Mesothelial cell of epicardium (in vitro differentiated cells): ENCODE measurements around the gene SMOC1. TPM values are rescaled to one million over a fixed set of nuclear protein-coding genes. Genes with fewer than 3 reads are reported as not detected.

Source experiments
- DNase-seq, 2 experiments: peaks; one replicate each; pipeline ENCODE4 v3.0.0; 2021; ENCODE audit warnings: low spot score in 2 of 2; ENCODE audit not compliant: unreplicated experiment in 2 of 2
- H3K27ac Mint-ChIP-seq: 2 replicates; pipeline ENCODE4 v1.8.0; 2021; ENCODE audit warnings: mixed read lengths
- H3K27me3 Mint-ChIP-seq: 2 replicates; pipeline ENCODE4 v1.8.0; 2021; ENCODE audit warnings: low read depth, mixed read lengths
- H3K36me3 Mint-ChIP-seq: 2 replicates; pipeline ENCODE4 v1.8.0; 2021; ENCODE audit warnings: mixed read lengths
- H3K4me1 Mint-ChIP-seq: 2 replicates; pipeline ENCODE4 v1.8.0; 2021; ENCODE audit warnings: mixed read lengths
- H3K4me3 Mint-ChIP-seq: 2 replicates; pipeline ENCODE4 v1.8.0; 2021; ENCODE audit warnings: mild to moderate bottlenecking, moderate library complexity, mixed read lengths
- H3K9me3 Mint-ChIP-seq: 2 replicates; pipeline ENCODE4 v1.8.0; 2021; ENCODE audit warnings: mixed read lengths
- total RNA-seq: library from RNA; stranded (reverse); gene quantifications from 3 replicates; pipeline ENCODE4 v1.2.1, GENCODE V29; 2021
- TF ChIP-seq, protein P1 (sequence below): fragments of 200-600 bp; sonication (generic); IDR thresholded peaks from one replicate; pipeline ENCODE4 v1.5.0; 2021; ENCODE audit warnings: antibody characterized with exemption; ENCODE audit not compliant: unreplicated experiment

SMOC1 gene
- total RNA-seq, 1 donor from 2014 or later: 1.5 TPM

DNA sequence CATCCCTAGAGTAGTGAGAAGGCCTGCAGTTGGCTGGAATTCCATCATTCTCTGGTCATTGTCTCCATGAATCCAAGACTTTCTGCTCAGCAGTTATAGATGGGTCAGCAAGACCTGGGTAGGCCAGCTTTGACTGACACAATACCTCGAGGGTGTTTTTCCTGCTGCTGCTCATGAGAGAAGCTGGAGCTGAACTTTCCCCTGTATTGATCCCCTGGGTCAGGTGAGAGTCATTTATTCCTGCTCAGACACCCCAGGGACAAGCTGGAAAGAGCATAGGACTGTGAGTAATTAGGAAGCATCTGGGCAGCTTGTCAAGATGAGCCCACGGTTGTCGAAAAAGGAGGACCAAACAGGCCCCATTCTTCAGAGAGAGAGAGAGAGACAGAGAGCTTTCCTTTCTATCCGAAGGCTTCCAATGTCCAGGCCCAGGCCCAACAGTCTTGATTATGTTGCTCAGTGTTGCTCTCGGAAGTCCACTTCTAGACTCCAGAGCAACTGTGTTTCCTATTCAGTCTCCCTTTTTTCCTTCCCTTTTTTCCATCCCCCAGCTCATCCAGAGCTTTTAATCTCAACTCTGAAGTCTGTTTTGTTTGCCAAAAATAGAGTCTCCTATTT is 178.4 kb downstream of the SMOC1 start:
- DNase-seq: no peak
- Mint-ChIP-seq H3K27ac (no peak overlapping the region), H3K9me3 (no peaks in the 10 kb centered on the region), H3K4me1 (no peaks in the 10 kb centered on the region), H3K27me3 (peaks cover 56% of the 10 kb centered on the region), H3K4me3 (no peak overlapping the region), H3K36me3 (no peaks in the 10 kb centered on the region)
- TF ChIP-seq, protein P1, sequence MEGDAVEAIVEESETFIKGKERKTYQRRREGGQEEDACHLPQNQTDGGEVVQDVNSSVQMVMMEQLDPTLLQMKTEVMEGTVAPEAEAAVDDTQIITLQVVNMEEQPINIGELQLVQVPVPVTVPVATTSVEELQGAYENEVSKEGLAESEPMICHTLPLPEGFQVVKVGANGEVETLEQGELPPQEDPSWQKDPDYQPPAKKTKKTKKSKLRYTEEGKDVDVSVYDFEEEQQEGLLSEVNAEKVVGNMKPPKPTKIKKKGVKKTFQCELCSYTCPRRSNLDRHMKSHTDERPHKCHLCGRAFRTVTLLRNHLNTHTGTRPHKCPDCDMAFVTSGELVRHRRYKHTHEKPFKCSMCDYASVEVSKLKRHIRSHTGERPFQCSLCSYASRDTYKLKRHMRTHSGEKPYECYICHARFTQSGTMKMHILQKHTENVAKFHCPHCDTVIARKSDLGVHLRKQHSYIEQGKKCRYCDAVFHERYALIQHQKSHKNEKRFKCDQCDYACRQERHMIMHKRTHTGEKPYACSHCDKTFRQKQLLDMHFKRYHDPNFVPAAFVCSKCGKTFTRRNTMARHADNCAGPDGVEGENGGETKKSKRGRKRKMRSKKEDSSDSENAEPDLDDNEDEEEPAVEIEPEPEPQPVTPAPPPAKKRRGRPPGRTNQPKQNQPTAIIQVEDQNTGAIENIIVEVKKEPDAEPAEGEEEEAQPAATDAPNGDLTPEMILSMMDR: no peak

DNA sequence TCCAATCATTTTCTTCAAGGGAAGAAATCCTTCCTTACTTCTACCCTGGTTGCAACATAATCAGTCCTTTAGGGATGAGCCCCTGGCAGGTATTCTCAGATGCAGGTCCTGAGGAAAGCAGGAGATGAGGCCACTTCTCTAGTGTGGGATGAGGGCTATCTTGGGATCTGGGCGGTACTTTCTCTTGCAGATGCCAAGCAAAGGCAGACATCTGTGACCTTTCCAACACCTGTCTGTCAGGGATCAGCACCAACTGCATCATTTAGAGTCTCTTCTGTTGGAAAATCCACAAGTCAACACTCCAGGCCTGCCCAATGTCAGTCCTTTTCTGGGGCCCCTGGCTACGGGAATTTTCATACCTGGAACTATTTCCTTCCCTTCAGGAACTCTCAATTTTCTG is 180.3 kb downstream of the SMOC1 start:
- no peaks in the 10 kb centered on the region for H3K9me3 Mint-ChIP-seq
- peaks cover 55% of the 10 kb centered on the region for H3K27me3 Mint-ChIP-seq
- H3K4me1 Mint-ChIP-seq: no peaks in the 10 kb centered on the region
- no peak overlapping the region for H3K27ac Mint-ChIP-seq
- DNase-seq: no peak
- TF ChIP-seq, protein P1: no peak
- no peaks in the 10 kb centered on the region for H3K36me3 Mint-ChIP-seq
- H3K4me3 Mint-ChIP-seq: no peak overlapping the region

DNA sequence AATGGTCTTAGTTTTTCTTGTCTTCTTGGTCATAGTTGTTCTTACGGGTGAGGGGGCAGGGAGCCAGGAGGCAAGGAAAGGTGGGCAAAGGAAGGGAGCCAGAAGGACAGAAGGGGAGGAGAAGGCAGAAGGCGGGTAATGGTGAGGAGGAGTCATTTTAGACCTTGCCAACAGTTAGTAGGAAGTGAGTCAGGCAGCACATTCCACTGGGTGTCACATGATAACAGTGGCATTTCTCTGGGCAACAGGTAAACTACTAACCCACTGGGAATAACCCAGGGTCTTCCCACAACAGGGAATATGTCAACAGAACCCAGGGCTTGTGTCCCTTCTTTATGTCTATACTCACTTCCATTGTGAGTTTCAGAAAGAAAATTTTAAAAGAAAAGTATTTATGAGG is 181.9 kb downstream of the SMOC1 start:
- H3K4me3 Mint-ChIP-seq: no peak overlapping the region
- DNase-seq: no peak

DNA sequence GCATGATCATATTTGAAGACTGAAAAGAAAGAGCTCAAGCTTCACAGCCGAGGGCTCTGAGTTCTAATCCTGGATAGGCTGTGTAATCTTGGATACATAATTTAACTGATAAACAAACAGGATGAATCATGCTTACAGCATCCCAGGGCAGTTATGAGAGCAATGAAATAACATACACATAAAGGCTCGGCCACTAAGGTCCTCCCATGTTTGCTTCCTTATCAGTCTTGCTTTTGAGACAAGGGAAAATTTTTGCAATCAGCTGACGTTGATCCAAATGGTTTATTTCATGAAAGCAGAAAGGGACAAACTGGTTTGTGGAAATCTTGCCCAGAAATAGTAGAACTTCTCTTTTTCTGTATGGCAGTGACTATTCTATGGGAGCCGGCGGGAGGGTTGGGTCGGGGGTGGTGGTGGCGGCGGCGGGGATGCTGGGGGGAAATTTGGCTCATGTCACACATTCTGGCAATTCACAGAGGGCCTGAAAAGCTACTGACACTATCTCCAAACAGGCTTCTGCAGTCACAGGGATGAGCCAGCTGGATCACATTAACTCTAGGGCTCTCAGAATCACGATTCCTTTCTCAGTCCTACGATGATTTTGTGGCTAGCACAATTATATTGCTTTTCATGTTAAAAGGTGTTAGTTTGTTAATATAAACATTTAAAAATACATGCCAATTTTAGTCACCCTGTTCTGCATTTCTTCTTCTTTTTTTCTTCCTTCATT is 185.1 kb downstream of the SMOC1 start:
- Mint-ChIP-seq H3K4me3 (no peak overlapping the region), H3K36me3 (no peaks in the 10 kb centered on the region), H3K27me3 (peaks cover 56% of the 10 kb centered on the region), H3K9me3 (no peaks in the 10 kb centered on the region), H3K4me1 (no peaks in the 10 kb centered on the region), H3K27ac (no peak overlapping the region)
- TF ChIP-seq, protein P1: no peak
- no peak for DNase-seq

More for the DNA sequence above, 181.9 kb downstream of the SMOC1 start:
- no peak overlapping the region for H3K27ac Mint-ChIP-seq
- no peaks in the 10 kb centered on the region for H3K4me1 Mint-ChIP-seq
- TF ChIP-seq, protein P1: no peak
- no peaks in the 10 kb centered on the region for H3K9me3 Mint-ChIP-seq
- no peaks in the 10 kb centered on the region for H3K36me3 Mint-ChIP-seq
- H3K27me3 Mint-ChIP-seq: peaks cover 58% of the 10 kb centered on the region

DNA sequence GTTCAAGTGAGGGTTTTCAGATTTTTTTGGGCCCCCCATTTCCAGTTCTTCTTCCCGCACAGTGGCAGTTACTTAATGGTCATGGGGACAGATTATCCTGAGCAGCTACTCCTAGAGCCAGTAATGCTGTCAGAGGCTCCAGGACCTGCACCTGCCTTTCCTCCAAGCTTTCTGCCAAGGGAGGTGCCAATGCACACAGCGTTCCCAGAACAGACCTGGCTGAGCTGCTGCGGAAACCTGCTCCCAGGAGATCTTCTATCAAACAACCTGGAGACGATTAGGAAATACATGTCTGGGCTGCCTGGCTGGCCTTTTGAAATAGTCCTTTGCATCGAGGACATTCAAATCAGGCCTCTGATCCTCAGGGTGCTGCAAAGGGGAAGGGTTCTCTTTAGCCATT is 188.6 kb downstream of the SMOC1 start:
- Mint-ChIP-seq H3K4me3 (no peak overlapping the region), H3K27me3 (peaks cover 66% of the 10 kb centered on the region), H3K36me3 (no peaks in the 10 kb centered on the region), H3K9me3 (no peaks in the 10 kb centered on the region), H3K27ac (no peak overlapping the region), H3K4me1 (no peaks in the 10 kb centered on the region)
- TF ChIP-seq, protein P1: no peak
- DNase-seq: no peak
